ENCODE data around the gene PROX2.

Gene PROX2

DNA sequence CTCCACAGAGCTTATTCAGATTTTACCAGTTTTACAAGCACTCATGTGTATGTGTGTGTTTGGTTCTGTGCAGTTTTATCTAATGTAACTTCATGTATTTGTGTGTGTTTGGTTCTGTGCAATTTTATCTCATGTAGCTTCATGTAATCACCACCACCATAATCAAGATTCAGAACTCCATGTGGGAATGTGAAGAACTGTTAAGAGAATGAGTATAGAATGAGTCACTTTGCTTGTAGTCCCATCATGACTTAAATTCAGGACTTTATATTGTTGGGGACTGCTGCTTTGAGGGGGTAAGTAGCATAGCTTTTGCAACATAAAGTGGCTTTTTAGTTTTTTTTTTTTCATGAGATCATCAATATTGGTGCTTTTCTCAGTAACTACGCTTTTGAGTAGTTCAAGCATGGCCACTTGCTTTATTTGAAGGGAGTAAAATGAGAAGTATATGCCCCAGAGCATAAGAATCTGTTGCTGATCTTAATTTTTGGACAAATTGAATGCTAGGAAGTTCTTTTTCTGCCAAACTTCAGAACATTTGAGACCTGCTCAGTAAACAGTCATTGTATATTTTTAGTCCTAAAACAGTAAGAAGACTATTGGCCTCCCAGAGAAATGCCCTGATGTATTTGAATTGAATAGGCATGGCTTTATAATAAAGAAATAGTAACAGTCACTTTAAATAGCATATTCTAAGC, 28.8 kb downstream of the PROX2 start:
- H3K23ac ChIP-seq (ENCODE audit: low read length in 2 of 2) = no peak overlapping the region
- no peak overlapping the region for H2BK15ac ChIP-seq (ENCODE audit: low read depth, poor library complexity, severe bottlenecking)
- H3K4me1 ChIP-seq (ENCODE audit: control insufficient read depth, insufficient read depth, low read depth, low read length) = no peaks in the 10 kb centered on the region
- peak; percentile 61 for DNase-seq
- no peak overlapping the region for H2BK12ac ChIP-seq (ENCODE audit: low read length in 2 of 2)
- H3K18ac ChIP-seq (ENCODE audit: low read depth in 1 of 2, low read length in 2 of 2) = no peak overlapping the region
- H3K36me3 ChIP-seq (ENCODE audit: control insufficient read depth in 1 of 2, insufficient read depth in 2 of 2, low read depth in 1 of 2, low read length in 2 of 2) = no peaks in the 10 kb centered on the region
- H4K91ac ChIP-seq (ENCODE audit: low read length) = no peak overlapping the region
- H3K9ac ChIP-seq (ENCODE audit: low read length) = peak overlapping the region; percentile 31
- H3K27me3 ChIP-seq (ENCODE audit: control insufficient read depth in 1 of 2, insufficient read depth in 1 of 2, low read length in 2 of 2) = no peaks in the 10 kb centered on the region
- no peak overlapping the region for H2AFZ ChIP-seq (ENCODE audit: low read depth, low read length)
- peaks cover 2% of the 10 kb centered on the region for H3K79me1 ChIP-seq (replicated peaks; ENCODE audit: low read length, poor library complexity, severe bottlenecking)
- H3K27ac ChIP-seq (ENCODE audit: low read length, poor library complexity, severe bottlenecking) = no peak overlapping the region
- H2BK120ac ChIP-seq (ENCODE audit: low read depth, low read length) = no peak overlapping the region
- no peaks in the 10 kb centered on the region for H3K9me3 ChIP-seq (ENCODE audit: control insufficient read depth, low read length)
- WGBS = 78% methylated on average over 1 of the region's 1 CpG
- H3K14ac ChIP-seq (ENCODE audit: low read length in 2 of 2) = no peak overlapping the region
- H2BK5ac ChIP-seq (ENCODE audit: low read depth, low read length, poor library complexity, severe bottlenecking) = no peak overlapping the region
- H3K4me3 ChIP-seq (ENCODE audit: insufficient read depth in 1 of 2, low read depth in 1 of 2, low read length in 2 of 2) = peak overlapping the region in 1 of 2 experiments; percentile 11
- no peak overlapping the region for H4K8ac ChIP-seq (ENCODE audit: low read length)
- no peak overlapping the region for H3K4ac ChIP-seq (ENCODE audit: low read depth in 1 of 2, low read length in 2 of 2)
- H3K4me2 ChIP-seq (ENCODE audit: low read length, poor library complexity, severe bottlenecking) = no peak overlapping the region
- no peak overlapping the region for H2AK5ac ChIP-seq (ENCODE audit: low read length, severe bottlenecking)

DNA sequence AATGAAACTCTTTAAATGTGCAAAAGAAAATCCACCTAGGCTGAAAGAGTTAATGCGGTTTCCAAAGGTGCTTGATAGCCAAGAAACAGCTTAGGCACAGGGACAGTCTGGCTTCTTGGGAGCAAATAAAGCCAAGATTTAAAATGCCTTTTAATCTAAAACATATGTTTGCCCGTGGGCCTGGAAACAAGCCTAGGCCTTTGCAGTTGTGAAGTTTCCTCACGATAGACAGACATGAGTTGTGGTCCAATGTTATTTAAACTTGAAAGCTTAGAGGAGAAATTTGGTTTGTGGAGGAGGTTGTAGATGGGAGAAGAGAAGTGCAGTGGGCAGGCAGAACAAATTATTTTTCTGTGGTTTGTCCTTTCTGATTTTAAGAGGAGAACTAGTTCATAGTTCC, 29.8 kb downstream of the PROX2 start:
- DNase-seq = no peak
- H3K14ac ChIP-seq (ENCODE audit: low read length in 2 of 2) = no peak overlapping the region
- H2AK5ac ChIP-seq (ENCODE audit: low read length, severe bottlenecking) = no peak overlapping the region
- H4K91ac ChIP-seq (ENCODE audit: low read length) = no peak overlapping the region
- H3K27ac ChIP-seq (ENCODE audit: low read length, poor library complexity, severe bottlenecking) = no peak overlapping the region
- no peak overlapping the region for H4K8ac ChIP-seq (ENCODE audit: low read length)
- H2BK5ac ChIP-seq (ENCODE audit: low read depth, low read length, poor library complexity, severe bottlenecking) = no peak overlapping the region
- no peak overlapping the region for H2BK120ac ChIP-seq (ENCODE audit: low read depth, low read length)
- peaks cover 0 to 2% of the 10 kb centered on the region in 2 experiments for H3K36me3 ChIP-seq (ENCODE audit: control insufficient read depth in 1 of 2, insufficient read depth in 2 of 2, low read depth in 1 of 2, low read length in 2 of 2)
- H3K4me1 ChIP-seq (ENCODE audit: control insufficient read depth, insufficient read depth, low read depth, low read length) = no peaks in the 10 kb centered on the region
- H2BK12ac ChIP-seq (ENCODE audit: low read length in 2 of 2) = no peak overlapping the region
- peaks cover 2% of the 10 kb centered on the region for H3K79me1 ChIP-seq (replicated peaks; ENCODE audit: low read length, poor library complexity, severe bottlenecking)
- H2AFZ ChIP-seq (ENCODE audit: low read depth, low read length) = no peak overlapping the region
- peak overlapping the region in 1 of 2 experiments; percentile 11 for H3K4me3 ChIP-seq (ENCODE audit: insufficient read depth in 1 of 2, low read depth in 1 of 2, low read length in 2 of 2)
- H3K18ac ChIP-seq (ENCODE audit: low read depth in 1 of 2, low read length in 2 of 2) = no peak overlapping the region
- 90% methylated on average over 3 of the region's 3 CpGs for WGBS
- peak overlapping the region; percentile 31 for H3K9ac ChIP-seq (ENCODE audit: low read length)
- H3K23ac ChIP-seq (ENCODE audit: low read length in 2 of 2) = no peak overlapping the region
- H3K4me2 ChIP-seq (ENCODE audit: low read length, poor library complexity, severe bottlenecking) = no peak overlapping the region
- no peak overlapping the region for H2BK15ac ChIP-seq (ENCODE audit: low read depth, poor library complexity, severe bottlenecking)
- no peaks in the 10 kb centered on the region for H3K9me3 ChIP-seq (ENCODE audit: control insufficient read depth, low read length)
- H3K4ac ChIP-seq (ENCODE audit: low read depth in 1 of 2, low read length in 2 of 2) = no peak overlapping the region
- H3K27me3 ChIP-seq (ENCODE audit: control insufficient read depth in 1 of 2, insufficient read depth in 1 of 2, low read length in 2 of 2) = no peaks in the 10 kb centered on the region

DNA sequence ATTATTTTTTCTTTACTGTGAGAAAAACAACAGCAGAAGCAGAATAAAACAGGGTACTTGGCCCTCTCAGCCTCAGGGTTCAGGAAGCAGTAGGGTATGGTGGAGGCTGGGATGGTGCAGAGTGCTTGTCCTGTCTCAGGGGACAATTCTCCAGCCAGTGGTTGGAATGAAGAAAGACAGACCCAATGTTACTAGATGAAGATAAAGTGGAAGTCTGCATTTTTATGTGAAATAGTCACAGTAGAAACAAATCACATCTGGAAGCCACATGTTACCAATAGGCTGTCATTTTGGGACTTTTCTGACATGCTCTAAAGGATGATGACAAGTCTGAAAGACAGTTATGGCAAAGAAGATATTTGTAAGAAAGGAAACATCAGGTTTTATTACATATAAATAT, 32.3 kb downstream of the PROX2 start:
- Histone ChIP-seq H3K4me2 (ENCODE audit: low read length, poor library complexity, severe bottlenecking) (no peak overlapping the region), H3K4me1 (ENCODE audit: control insufficient read depth, insufficient read depth, low read depth, low read length) (no peaks in the 10 kb centered on the region), H3K4me3 (ENCODE audit: insufficient read depth in 1 of 2, low read depth in 1 of 2, low read length in 2 of 2) (no peak overlapping the region), H3K36me3 (ENCODE audit: control insufficient read depth in 1 of 2, insufficient read depth in 2 of 2, low read depth in 1 of 2, low read length in 2 of 2) (peaks cover 0 to 14% of the 10 kb centered on the region in 2 experiments), H3K9ac (ENCODE audit: low read length) (peak overlapping the region; percentile 1), H3K9me3 (ENCODE audit: control insufficient read depth, low read length) (no peaks in the 10 kb centered on the region), H4K91ac (ENCODE audit: low read length) (no peak overlapping the region), H3K23ac (ENCODE audit: low read length in 2 of 2) (no peak overlapping the region), H2BK12ac (ENCODE audit: low read length in 2 of 2) (no peak overlapping the region), H4K8ac (ENCODE audit: low read length) (no peak overlapping the region), H2BK5ac (ENCODE audit: low read depth, low read length, poor library complexity, severe bottlenecking) (no peak overlapping the region), H2AFZ (ENCODE audit: low read depth, low read length) (no peak overlapping the region), H2BK120ac (ENCODE audit: low read depth, low read length) (no peak overlapping the region), H3K14ac (ENCODE audit: low read length in 2 of 2) (no peak overlapping the region), H3K27ac (ENCODE audit: low read length, poor library complexity, severe bottlenecking) (no peak overlapping the region), H3K18ac (ENCODE audit: low read depth in 1 of 2, low read length in 2 of 2) (no peak overlapping the region), H3K79me1 (replicated peaks; ENCODE audit: low read length, poor library complexity, severe bottlenecking) (peaks cover 2% of the 10 kb centered on the region), H3K4ac (ENCODE audit: low read depth in 1 of 2, low read length in 2 of 2) (no peak overlapping the region), H3K27me3 (ENCODE audit: control insufficient read depth in 1 of 2, insufficient read depth in 1 of 2, low read length in 2 of 2) (no peaks in the 10 kb centered on the region), H2BK15ac (ENCODE audit: low read depth, poor library complexity, severe bottlenecking) (no peak overlapping the region), H2AK5ac (ENCODE audit: low read length, severe bottlenecking) (no peak overlapping the region)
- no peak for DNase-seq

DNA sequence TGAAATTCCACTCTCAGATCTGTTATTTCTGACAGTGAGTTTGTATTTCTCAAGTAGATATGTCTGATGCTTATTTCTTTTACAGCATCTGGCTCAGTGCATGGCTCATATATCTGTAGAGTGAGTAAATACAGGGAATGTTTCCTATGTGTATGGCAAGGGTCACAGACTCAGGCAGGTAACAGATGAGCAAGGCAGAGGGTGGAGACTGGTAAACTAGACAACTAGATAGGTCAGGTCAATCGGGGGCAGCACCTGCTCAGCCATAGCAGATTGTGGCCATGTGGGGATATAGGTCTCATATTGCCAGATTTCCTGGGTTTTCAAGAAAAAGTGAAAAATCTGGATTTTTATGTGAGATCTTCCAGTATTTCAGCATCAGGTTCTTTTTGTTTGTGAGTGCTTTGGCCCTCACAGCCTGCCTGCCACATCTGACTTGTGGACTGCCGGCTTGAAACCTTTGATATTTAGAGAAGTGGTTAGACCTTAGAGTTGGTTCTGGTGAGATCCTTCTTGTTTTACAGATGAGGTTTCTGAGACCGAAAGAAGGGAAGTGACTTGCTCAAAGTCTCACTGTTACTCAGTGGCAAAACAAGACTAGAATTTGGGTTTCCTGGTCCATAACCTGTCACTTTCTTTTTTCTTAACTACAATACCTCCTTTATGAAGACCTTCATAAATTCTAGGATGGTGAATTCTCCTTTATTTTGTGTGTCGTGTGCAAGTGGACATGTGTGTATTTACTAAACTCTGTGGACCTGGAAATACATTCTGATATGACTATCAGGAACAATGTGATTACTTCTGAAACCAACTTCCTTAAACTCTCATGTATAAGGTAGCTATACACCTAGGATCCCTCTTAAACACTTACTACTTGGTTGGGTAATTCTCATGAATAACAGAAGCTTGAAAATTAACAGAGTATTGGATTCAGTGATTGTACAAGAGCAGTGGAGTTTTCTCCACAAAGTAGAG, 34.4 kb downstream of the PROX2 start:
- H3K36me3 ChIP-seq (ENCODE audit: control insufficient read depth in 1 of 2, insufficient read depth in 2 of 2, low read depth in 1 of 2, low read length in 2 of 2) = peaks cover 0 to 17% of the 10 kb centered on the region in 2 experiments
- 78% methylated on average over 2 of the region's 4 CpGs for WGBS

More for the DNA sequence above, 34.4 kb downstream of the PROX2 start:
- no peak overlapping the region for H3K18ac ChIP-seq (ENCODE audit: low read depth in 1 of 2, low read length in 2 of 2)
- no peak overlapping the region for H4K8ac ChIP-seq (ENCODE audit: low read length)
- H2AFZ ChIP-seq (ENCODE audit: low read depth, low read length) = no peak overlapping the region
- H3K27me3 ChIP-seq (ENCODE audit: control insufficient read depth in 1 of 2, insufficient read depth in 1 of 2, low read length in 2 of 2) = no peaks in the 10 kb centered on the region
- no peak overlapping the region for H3K27ac ChIP-seq (ENCODE audit: low read length, poor library complexity, severe bottlenecking)
- no peak overlapping the region for H4K91ac ChIP-seq (ENCODE audit: low read length)
- no peak overlapping the region for H3K4me2 ChIP-seq (ENCODE audit: low read length, poor library complexity, severe bottlenecking)
- no peaks in the 10 kb centered on the region for H3K4me1 ChIP-seq (ENCODE audit: control insufficient read depth, insufficient read depth, low read depth, low read length)
- H2AK5ac ChIP-seq (ENCODE audit: low read length, severe bottlenecking) = no peak overlapping the region
- H2BK120ac ChIP-seq (ENCODE audit: low read depth, low read length) = no peak overlapping the region
- H2BK15ac ChIP-seq (ENCODE audit: low read depth, poor library complexity, severe bottlenecking) = no peak overlapping the region
- H3K79me1 ChIP-seq (replicated peaks; ENCODE audit: low read length, poor library complexity, severe bottlenecking) = peaks cover 4% of the 10 kb centered on the region
- H3K4me3 ChIP-seq (ENCODE audit: insufficient read depth in 1 of 2, low read depth in 1 of 2, low read length in 2 of 2) = no peak overlapping the region
- H3K9me3 ChIP-seq (ENCODE audit: control insufficient read depth, low read length) = no peaks in the 10 kb centered on the region
- no peak overlapping the region for H3K9ac ChIP-seq (ENCODE audit: low read length)
- H3K14ac ChIP-seq (ENCODE audit: low read length in 2 of 2) = no peak overlapping the region
- H2BK5ac ChIP-seq (ENCODE audit: low read depth, low read length, poor library complexity, severe bottlenecking) = no peak overlapping the region
- H2BK12ac ChIP-seq (ENCODE audit: low read length in 2 of 2) = no peak overlapping the region
- no peak overlapping the region for H3K4ac ChIP-seq (ENCODE audit: low read depth in 1 of 2, low read length in 2 of 2)
- no peak overlapping the region for H3K23ac ChIP-seq (ENCODE audit: low read length in 2 of 2)
- DNase-seq = no peak
